Psoas muscle (tissue), 8 donors: ENCODE measurements around the gene CMTR1. TPM values are rescaled to one million over a fixed set of nuclear protein-coding genes. Genes with fewer than 3 reads are reported as not detected.

Experiments used
- ATAC-seq, 4 donors: fragments of 200-7000 bp; cut with Tn5 transposase; one replicate each; pipeline ENCODE4 v1.9.1; 2020; ENCODE audit warnings: moderate library complexity in 3 of 4, mild to moderate bottlenecking in 2 of 4
- DNase-seq, 2 donors: peaks; one replicate each; pipeline ENCODE4 v3.0.0-alpha.2; 2020
- H3K27ac ChIP-seq: fragments of 200-600 bp; one replicate; pipeline ENCODE4 v1.8.0; 2022
- H3K27me3 ChIP-seq, 3 donors: fragments of 200-600 bp in 1 of 3; one replicate each; pipeline versions ENCODE4 v1.6.1 to v1.8.0; 2013 to 2022; ENCODE audit warnings: low read length in 2 of 3, mild to moderate bottlenecking in 2 of 3, moderate library complexity in 1 of 3; ENCODE audit not compliant: insufficient read depth in 3 of 3
- H3K36me3 ChIP-seq, 2 donors: fragments of 200-600 bp in 1 of 2; one replicate each; pipeline versions ENCODE4 v1.6.1 to v1.8.0; 2013 to 2022; ENCODE audit warnings: low read depth in 1 of 2, mild to moderate bottlenecking in 1 of 2, moderate library complexity in 1 of 2; ENCODE audit not compliant: insufficient read depth in 1 of 2
- H3K4me1 ChIP-seq: fragments of 200-600 bp; one replicate; pipeline ENCODE4 v1.8.0; 2022
- H3K4me3 ChIP-seq: fragments of 200-600 bp; one replicate; pipeline ENCODE4 v1.8.0; 2022; ENCODE audit warnings: mild to moderate bottlenecking
- H3K9me3 ChIP-seq: fragments of 200-600 bp; one replicate; pipeline ENCODE4 v1.8.0; 2022
- CTCF ChIP-seq: fragments of 200-600 bp; IDR thresholded peaks from one replicate; pipeline ENCODE4 v1.8.0; 2022; ENCODE audit warnings: antibody characterized with exemption
- WGBS, 3 donors: extraction: QIAGEN DNeasy Blood & Tissue Kit; methylation state at CpG; one replicate each; pipeline versions ENCODE4 v1.1.6 to v1.1.7; 2013; 5-methylcytosine and 5-hydroxymethylcytosine counted together
- intact Hi-C, 2 donors: fragments of 100-400 bp; cut with DNase I; formaldehyde crosslinking; loops; one replicate each; pipeline versions ENCODE4 v1.11.0 to v1.14.2; 2022
- polyA plus RNA-seq, 3 donors: library from polyadenylated mRNA; stranded (reverse); fragments of 200-250 nt; gene quantifications; one replicate each; pipeline ENCODE4 v1.2.3, GENCODE V29; 2013
- total RNA-seq, 4 donors: library from RNA; stranded (reverse); fragmentation: NEBNext Ultra II Directional in 2 of 4; extraction: Animal tissue kit (Norgen Biotek cat#: 25700) in 2 of 4; gene quantifications; one replicate each; pipeline versions ENCODE4 v1.2.1 to v1.2.4, GENCODE V29; 2021 to 2023
- donor health status: healthy with polysubstance abuse.
- donor health status: DM: no; HTN: no; CAD: no; lungs with moderate emphysema.
- donor health status: Bipolar disorder and iron deficiency.
- donor health status: healthy.
- donor health status: DM: yes; HTN: yes; CAD: no.
- donor health status: DM: no; HTN: no; CAD: no.
- donor health status: DM: no; HTN: no; CAD: no.
- donor health status: DM: yes; HTN: yes; CAD: no.

CMTR1 gene
- total and polyA plus RNA-seq, 7 donors: 8.8 to 29.9 (median 24.4) TPM

GRCh38 chr6:37477656-37478435, 44.8 kb downstream of the CMTR1 start:
- intact Hi-C loops: no loop called here
- H3K4me3 ChIP-seq: no peak overlapping the region
- H3K27ac ChIP-seq: no peak overlapping the region
- whole genome bisulfite sequencing, 3 donors: 83 to 86% (median 85%) methylated on average over 17 to 18 of the region's 18 CpGs
- H3K9me3 ChIP-seq: no peaks in the 10 kb centered on the region
- ATAC-seq (no peak), DNase-seq (no peak)
- no peak for TF ChIP-seq CTCF
- H3K27me3 ChIP-seq: no peaks in the 10 kb centered on the region
- peaks cover 9% of the 10 kb centered on the region for H3K4me1 ChIP-seq
- peaks cover 4 to 91% of the 10 kb centered on the region in 2 donors for H3K36me3 ChIP-seq

GRCh38 chr6:37478827-37479226, 45.8 kb downstream of the CMTR1 start:
- intact Hi-C loops: no loop called here
- Histone ChIP-seq H3K9me3 (no peaks in the 10 kb centered on the region), H3K36me3 (peaks cover 4 to 84% of the 10 kb centered on the region in 2 donors), H3K4me1 (no peaks in the 10 kb centered on the region), H3K27ac (no peak overlapping the region), H3K27me3 (no peaks in the 10 kb centered on the region), H3K4me3 (no peak overlapping the region)
- no peak for ATAC-seq
- DNase-seq: no peak
- TF ChIP-seq CTCF: no peak
- 93 to 95% (median 94%) methylated on average over 7 of the region's 7 CpGs for WGBS, 3 donors

- Histone ChIP-seq H3K4me3 (no peak overlapping the region), H3K36me3 (peaks cover 4 to 79% of the 10 kb centered on the region in 2 donors), H3K9me3 (no peaks in the 10 kb centered on the region), H3K27me3 (no peaks in the 10 kb centered on the region), H3K27ac (no peak overlapping the region), H3K4me1 (no peaks in the 10 kb centered on the region)
- DNase-seq (no peak), ATAC-seq (no peak)
- TF ChIP-seq CTCF: no peak
- 79 to 80% (median 80%) methylated on average over 6 of the region's 6 CpGs for WGBS, 3 donors
- intact Hi-C loops: no loop called here
Observed at GRCh38 chr6:37479266-37479854, 46.3 kb downstream of the CMTR1 start.

- Histone ChIP-seq H3K36me3 (peaks cover 4 to 70% of the 10 kb centered on the region in 2 donors), H3K4me3 (no peak overlapping the region), H3K4me1 (no peaks in the 10 kb centered on the region), H3K9me3 (no peaks in the 10 kb centered on the region), H3K27me3 (no peaks in the 10 kb centered on the region), H3K27ac (no peak overlapping the region)
- TF ChIP-seq CTCF: no peak
- WGBS, 3 donors: 91 to 100% (median 93%) methylated on average over 1 of the region's 1 CpG
- no peak for DNase-seq
- ATAC-seq: no peak
- intact Hi-C loops: loop anchor here (5.0 to 10.0 kb wide), 3 partner anchors 87 to 1015 kb away; no protein-coding TSS in a partner anchor
Observed at GRCh38 chr6:37480118-37480736, 47.2 kb downstream of the CMTR1 start.
